Activated effector memory CD4-positive, alpha-beta T cell treated with Interleukin-2 at 50 U/mL for 16 hours (primary cell): ENCODE data around the gene FCRLB.
"Not testable (repeated sequence)": the region's sequence is repeated elsewhere in the genome, so short reads cannot be mapped to it uniquely, and the experiment has no call there.

Source experiments
- DNase-seq: peaks from one replicate; pipeline ENCODE4 v3.0.0-alpha.2; 2020

The FCRLB gene

GRCh38 chr1:161743231-161743630, 21.9 kb downstream of the FCRLB start:
- no peak for DNase-seq

DNA sequence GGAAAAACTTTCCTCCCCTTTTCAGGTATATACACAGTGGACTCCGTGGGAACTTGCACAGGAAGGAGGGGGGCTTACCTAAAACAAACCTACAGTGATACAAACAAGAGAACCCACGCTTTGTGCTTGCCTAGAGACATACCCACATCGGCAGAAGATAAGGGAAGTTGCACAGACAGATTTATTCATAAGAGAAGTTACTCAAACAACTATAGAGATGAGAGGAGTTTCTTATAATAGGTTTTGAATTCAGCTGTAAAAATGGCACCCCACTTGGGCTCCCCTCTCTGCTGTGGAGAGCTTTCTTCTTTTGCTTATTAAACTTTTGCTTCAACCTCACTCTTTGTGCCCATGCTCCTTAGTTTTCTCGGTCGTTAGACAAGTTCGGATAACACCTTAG, 26.5 kb downstream of the FCRLB start:
- DNase-seq, result no peak

- DNase-seq, result peak; percentile 82
These were observed 28.4 kb downstream of the FCRLB start, which contains the start of gene DUSP12 for GRCh38 chr1:161749509-161750407. TSS of gene DUSP12 (plus strand) at chr1:161749786. CDS start at chr1:161749802, 16 bp downstream.

- DNase-seq, result peak; percentile 10
These were observed 42.3 kb downstream of the FCRLB start for GRCh38 chr1:161763522-161764098.

DNA sequence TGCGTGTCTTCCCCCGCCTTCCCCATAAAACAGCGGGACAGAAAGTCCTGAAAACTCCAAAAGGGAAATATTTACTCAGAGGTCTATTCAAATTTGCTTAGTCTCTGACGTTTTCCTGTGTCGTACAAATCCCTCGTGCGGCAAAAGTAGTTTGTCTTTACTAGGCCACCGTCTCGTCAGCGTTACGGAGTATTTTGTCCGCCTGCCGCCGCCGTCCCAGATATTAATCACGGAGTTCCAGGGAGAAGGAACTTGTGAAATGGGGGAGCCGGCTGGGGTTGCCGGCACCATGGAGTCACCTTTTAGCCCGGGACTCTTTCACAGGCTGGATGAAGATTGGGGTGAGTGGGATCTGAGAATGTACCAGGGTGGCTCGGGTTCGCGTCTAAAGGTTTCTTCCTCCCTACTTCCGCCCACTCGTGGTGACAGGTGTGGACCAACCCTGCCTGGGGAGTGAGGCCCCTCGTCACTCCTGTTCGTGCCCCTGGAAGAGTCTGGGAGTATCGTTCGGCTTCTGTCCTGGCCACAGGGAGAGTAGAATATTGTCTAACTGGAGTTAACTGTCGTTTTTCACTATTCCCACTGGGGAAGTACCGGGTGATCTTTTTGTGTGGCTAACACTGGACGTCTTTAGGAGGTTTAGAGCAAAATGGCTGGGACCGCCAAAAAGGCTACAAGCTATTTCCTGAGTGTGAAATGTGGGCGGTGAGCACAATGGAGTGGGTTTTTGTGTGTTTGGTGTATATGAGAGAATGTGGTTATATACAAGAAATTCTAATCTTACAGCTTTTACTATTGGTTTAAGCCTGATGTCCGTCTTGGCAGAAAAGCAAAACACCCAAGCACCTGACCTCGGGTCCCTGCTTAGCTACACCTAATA, 45.0 kb downstream of the FCRLB start, which contains the start of gene ATF6:
Gene ATF6 (plus strand): TSS at position 219 of the 880 bp plus-strand sequence. CDS start 41 bp downstream, at position 260.
- peak; percentile 70 for DNase-seq

GRCh38 chr1:161768461-161768860, 47.1 kb downstream of the FCRLB start:
- DNase-seq, result no peak

- DNase-seq, result no peak
These were observed 47.8 kb downstream of the FCRLB start for GRCh38 chr1:161768986-161769672.

DNA sequence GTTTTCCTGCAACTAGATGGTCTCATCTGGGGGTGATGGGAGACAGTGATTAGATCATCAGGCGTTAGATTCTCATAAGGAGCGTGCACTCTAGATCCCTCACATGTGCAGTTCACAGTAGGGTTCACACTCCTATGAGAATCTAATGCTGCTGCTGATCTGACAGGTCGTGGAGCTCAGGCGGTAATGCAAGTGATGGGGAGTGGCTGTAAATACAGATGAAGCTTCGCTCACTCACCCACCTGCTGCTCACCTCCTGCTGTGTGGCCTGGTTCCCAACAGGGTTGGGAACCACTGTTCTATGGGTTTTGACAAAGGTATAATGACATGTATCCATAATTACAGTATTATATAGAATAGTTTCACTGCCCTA, 48.3 kb downstream of the FCRLB start:
- DNase-seq, result not testable (repeated sequence)

DNA sequence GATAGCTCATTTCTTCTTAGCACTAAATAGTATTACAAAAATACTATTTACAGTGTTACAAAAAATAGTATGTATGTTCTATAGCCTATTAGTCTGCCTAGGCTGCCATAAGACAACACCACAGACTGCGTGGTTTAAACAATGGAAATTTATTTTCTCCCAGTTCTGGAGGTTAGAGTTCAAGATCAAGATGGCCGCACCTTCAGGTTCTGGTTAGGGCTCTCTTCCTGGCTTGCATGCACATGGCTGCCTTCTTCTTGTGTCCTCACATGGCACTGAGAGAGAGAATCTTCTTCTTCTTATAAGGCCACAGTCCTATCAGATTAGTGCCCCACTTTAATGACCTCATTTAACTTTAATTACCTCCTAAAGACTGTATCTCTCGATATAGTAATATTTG, 48.9 kb downstream of the FCRLB start:
- no peak for DNase-seq

- DNase-seq, result no peak
These were observed 49.8 kb downstream of the FCRLB start for GRCh38 chr1:161771161-161771560.

DNA sequence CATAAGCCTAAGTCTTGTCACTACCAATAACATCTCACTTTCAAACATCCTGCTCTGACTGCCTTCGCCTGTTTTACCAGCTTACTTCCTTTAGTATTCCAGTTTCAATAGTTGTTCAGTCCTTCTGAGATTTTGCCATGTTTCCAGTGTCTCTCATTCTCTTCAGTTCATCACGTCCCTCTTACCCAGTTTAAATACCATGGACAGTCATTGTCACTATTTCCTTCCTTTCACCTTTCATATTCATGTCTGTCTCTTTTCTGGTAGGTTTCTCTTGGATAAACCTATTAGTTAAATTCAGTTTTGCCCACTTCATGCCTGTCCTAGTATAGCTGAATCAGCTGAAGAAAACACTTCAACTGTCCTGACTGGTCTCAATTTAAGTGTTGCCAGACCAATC, 50.6 kb downstream of the FCRLB start:
- no peak for DNase-seq

GRCh38 chr1:161772397-161772796, 51.1 kb downstream of the FCRLB start:
- DNase-seq, result no peak

DNA sequence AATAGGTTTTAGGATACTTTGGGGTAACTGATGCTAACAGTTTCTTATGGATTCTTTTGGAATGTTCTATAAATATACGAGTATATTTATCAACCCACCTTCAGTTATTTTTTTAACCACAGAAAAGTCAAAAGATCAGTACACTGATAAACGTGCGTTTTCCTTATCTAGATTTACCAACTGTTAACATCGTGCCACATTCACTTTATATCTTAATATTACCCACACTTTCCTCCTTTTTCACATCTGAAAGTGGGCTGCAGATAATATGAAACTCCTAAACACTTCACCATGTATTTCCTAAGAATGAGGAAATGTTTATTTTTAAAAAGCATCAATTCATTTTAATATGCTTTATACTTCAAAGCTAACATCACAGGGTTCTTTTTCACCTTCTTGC, 52.4 kb downstream of the FCRLB start:
- no peak for DNase-seq

- DNase-seq, result no peak
These were observed 55.9 kb downstream of the FCRLB start for GRCh38 chr1:161777261-161777660.
